Body of pancreas (tissue), 4 donors: ENCODE data around the gene SPRR2A. TPM values are rescaled to one million over a fixed set of nuclear protein-coding genes. Genes with fewer than 3 reads are reported as not detected.

ENCODE experiments used
- ATAC-seq: fragments of 150-250 bp; one replicate; pipeline ENCODE4 v1.9.1; 2016
- DNase-seq, 4 donors: peaks; one replicate each; pipeline ENCODE4 v3.0.0-alpha.2; 2019
- H3K27ac ChIP-seq, 4 donors: fragments of 200-600 bp; sonication (generic); 1 replicate in 3 of 4; 2 replicates in 1 of 4; pipeline versions ENCODE4 v1.5.1 to v1.6.1; 2016 to 2019; ENCODE audit warnings: mild to moderate bottlenecking in 1 of 4, mixed read lengths in 1 of 4, moderate library complexity in 1 of 4
- H3K27me3 ChIP-seq, 2 donors: fragments of 200-600 bp; sonication (generic); one replicate each; pipeline ENCODE4 v1.6.0; 2016; ENCODE audit warnings: mild to moderate bottlenecking in 1 of 2
- H3K36me3 ChIP-seq, 2 donors: fragments of 200-600 bp; sonication (generic); replicated peaks in 1 of 2; 2 replicates each; pipeline ENCODE4 v1.5.1; 2016; ENCODE audit warnings: low read depth in 2 of 2; ENCODE audit not compliant: insufficient read depth in 1 of 2
- H3K4me1 ChIP-seq: fragments of 200-600 bp; sonication (generic); one replicate; pipeline ENCODE4 v1.6.0; 2016
- H3K4me3 ChIP-seq, 2 donors: fragments of 200-600 bp; sonication (generic); 1 replicate in 1 of 2; 2 replicates in 1 of 2; pipeline ENCODE4 v1.5.1; 2016 to 2019
- H3K9me3 ChIP-seq, 3 donors: fragments of 200-600 bp; sonication (generic); 1 replicate in 2 of 3; 2 replicates in 1 of 3; pipeline ENCODE4 v1.5.1; 2016
- POLR2A ChIP-seq, 3 donors: fragments of 450-650 bp; IDR thresholded peaks; one replicate each; pipeline ENCODE4 v1.6.1; 2016; ENCODE audit warnings: antibody characterized with exemption in 3 of 3, mild to moderate bottlenecking in 2 of 3
- WGBS, 2 donors: methylation state at CpG; one replicate each; pipeline ENCODE4 v1.1.5; 2017; 5-methylcytosine and 5-hydroxymethylcytosine counted together
- intact Hi-C: fragments of 100-400 bp; cut with DNase I; formaldehyde crosslinking; loops from one replicate; pipeline ENCODE4 v1.15.1; 2023
- total RNA-seq, 2 donors: library from RNA; depleted of rRNA; stranded (reverse); fragments of >200 nt; gene quantifications; one replicate each; pipeline ENCODE4 v1.1.0, GENCODE V29; 2016
- TF ChIP-seq, protein P1 (sequence below), 7 experiments: fragments of 450-650 bp in 4 of 7; fragments of 200-600 bp in 3 of 7; sonication (generic) in 3 of 7; IDR thresholded peaks; one replicate each; pipeline ENCODE4 v1.5.1; 2016 to 2019; ENCODE audit warnings: antibody characterized with exemption in 7 of 7

SPRR2A gene
- total RNA-seq, 2 donors from 2014 or later = not detected

DNA sequence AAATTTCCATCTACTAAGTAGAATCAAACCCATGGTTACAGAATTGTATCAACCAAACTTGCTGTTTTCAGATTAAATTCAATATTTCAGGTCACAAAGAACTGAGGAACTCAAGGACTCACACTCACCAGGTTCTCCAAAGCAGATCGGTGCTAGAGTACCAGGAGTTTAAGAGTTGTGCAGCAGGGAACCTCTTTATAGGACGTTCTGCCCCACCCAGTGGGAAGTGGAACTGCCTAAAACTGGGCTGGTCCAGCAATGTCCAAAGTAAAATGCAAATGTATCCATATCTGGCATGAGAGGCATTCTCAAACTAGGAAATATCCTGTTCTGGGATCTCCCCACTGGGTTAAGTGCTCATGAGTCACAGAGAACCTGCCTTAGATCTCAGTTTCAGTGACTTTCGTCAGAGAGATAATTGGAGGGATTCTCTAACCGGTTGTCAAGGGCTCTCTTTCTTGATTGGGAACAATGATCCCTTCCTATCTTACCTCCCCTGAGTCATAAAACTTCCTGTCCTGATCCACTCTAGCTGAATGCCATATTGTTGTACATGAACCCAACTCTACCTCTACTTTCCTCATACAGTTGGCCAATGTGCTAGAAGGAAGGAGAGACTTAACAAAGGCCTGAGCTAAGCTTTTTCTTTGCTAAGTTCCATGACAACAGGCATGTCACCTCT lies 16.2 kb downstream of the SPRR2A start, which contains the start of gene SPRR2D:
SPRR2D (minus strand) TSS at position 171 of the 682 bp plus-strand sequence. CDS start 774 bp downstream, outside the sequence.
- H3K9me3 ChIP-seq = no peaks in the 10 kb centered on the region
- intact Hi-C loops = no loop called here

DNA sequence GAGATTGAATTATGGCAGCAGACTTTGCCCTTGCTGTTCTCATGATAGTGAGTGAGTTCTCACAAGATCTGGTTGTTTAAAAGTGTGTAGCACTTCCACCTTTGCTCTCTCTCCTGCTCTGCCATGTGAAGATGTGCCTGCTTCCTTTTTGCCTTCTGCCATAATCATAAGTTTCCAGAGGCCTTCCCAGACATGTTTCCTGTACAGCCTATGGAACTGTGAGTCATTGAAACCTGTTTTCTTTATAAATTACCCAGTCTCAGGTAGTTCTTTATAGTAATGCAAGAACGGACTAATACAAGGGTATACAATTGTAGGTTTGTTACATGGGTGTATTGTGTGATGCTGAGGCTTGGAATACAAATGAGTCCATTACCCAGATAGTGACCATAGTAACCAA lies 22.1 kb downstream of the SPRR2A start:
- intact Hi-C loops = no loop called here
- no peak overlapping the region for H3K27ac ChIP-seq
- H3K4me1 ChIP-seq = no peaks in the 10 kb centered on the region
- no peak overlapping the region for H3K4me3 ChIP-seq
- 40 to 48% methylated on average over 1 of the region's 1 CpG for WGBS, 2 donors
- TF ChIP-seq POLR2A (IDR thresholded peaks at IDR 0.05) = no peak
- TF ChIP-seq, protein P1, sequence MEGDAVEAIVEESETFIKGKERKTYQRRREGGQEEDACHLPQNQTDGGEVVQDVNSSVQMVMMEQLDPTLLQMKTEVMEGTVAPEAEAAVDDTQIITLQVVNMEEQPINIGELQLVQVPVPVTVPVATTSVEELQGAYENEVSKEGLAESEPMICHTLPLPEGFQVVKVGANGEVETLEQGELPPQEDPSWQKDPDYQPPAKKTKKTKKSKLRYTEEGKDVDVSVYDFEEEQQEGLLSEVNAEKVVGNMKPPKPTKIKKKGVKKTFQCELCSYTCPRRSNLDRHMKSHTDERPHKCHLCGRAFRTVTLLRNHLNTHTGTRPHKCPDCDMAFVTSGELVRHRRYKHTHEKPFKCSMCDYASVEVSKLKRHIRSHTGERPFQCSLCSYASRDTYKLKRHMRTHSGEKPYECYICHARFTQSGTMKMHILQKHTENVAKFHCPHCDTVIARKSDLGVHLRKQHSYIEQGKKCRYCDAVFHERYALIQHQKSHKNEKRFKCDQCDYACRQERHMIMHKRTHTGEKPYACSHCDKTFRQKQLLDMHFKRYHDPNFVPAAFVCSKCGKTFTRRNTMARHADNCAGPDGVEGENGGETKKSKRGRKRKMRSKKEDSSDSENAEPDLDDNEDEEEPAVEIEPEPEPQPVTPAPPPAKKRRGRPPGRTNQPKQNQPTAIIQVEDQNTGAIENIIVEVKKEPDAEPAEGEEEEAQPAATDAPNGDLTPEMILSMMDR (IDR thresholded peaks at IDR 0.05) = no peak
- H3K27me3 ChIP-seq = no peaks in the 10 kb centered on the region
- DNase-seq = no peak
- no peak for ATAC-seq
- no peaks in the 10 kb centered on the region for H3K36me3 ChIP-seq
- H3K9me3 ChIP-seq = no peaks in the 10 kb centered on the region

More for the DNA sequence above, 16.2 kb downstream of the SPRR2A start, which contains the start of gene SPRR2D:
- ATAC-seq (no peak), DNase-seq (no peak)
- H3K27ac ChIP-seq = no peak within 1 kb of the TSS
- H3K27me3 ChIP-seq = no peaks in the 10 kb centered on the region
- TF ChIP-seq, protein P1 (IDR thresholded peaks at IDR 0.05) = no peak
- no peak for TF ChIP-seq POLR2A (IDR thresholded peaks at IDR 0.05)
- WGBS, 2 donors = 54 to 58% methylated on average over 4 of the region's 4 CpGs
- H3K4me1 ChIP-seq = no peaks in the 10 kb centered on the region
- H3K36me3 ChIP-seq = no peaks in the 10 kb centered on the region
- H3K4me3 ChIP-seq = no peak within 1 kb of the TSS

DNA sequence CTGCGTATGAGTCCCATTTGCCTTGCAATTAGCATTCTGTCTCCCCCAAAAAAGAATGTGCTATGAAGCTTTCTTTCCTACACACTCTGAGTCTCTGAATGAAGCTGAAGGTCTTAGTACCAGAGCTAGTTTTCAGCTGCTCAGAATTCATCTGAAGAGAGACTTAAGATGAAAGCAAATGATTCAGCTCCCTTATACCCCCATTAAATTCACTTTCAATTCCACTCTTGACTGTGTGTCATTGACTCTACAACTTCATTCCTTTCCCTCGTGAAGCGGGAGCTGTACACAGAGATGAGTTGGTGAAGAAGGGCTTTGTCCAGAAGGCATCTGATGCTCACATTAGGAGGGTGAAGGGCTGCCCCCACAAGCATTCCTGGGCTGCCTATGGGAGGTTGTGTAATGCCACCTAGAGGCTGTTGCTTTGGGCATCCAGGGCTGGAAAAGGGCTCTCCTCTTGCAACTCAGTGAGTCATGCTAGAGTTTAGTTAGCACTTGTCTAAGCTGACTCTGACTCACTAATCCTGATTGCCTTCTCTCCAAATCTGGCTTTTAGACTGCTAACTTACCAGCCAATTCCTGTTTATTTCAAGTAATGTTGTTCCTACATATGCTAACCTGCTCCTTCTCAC lies 24.5 kb downstream of the SPRR2A start:
- intact Hi-C loops = no loop called here
- ATAC-seq (no peak), DNase-seq (peak in 2 of 4 donors; percentile 4 to 8)
- Histone ChIP-seq H3K27ac (no peak overlapping the region), H3K27me3 (no peaks in the 10 kb centered on the region), H3K4me1 (no peaks in the 10 kb centered on the region), H3K4me3 (no peak overlapping the region), H3K36me3 (no peaks in the 10 kb centered on the region), H3K9me3 (no peaks in the 10 kb centered on the region)
- TF ChIP-seq, protein P1 (IDR thresholded peaks at IDR 0.05) = no peak
- TF ChIP-seq POLR2A (IDR thresholded peaks at IDR 0.05) = no peak
- 43 to 45% methylated on average over 3 of the region's 3 CpGs for WGBS, 2 donors

DNA sequence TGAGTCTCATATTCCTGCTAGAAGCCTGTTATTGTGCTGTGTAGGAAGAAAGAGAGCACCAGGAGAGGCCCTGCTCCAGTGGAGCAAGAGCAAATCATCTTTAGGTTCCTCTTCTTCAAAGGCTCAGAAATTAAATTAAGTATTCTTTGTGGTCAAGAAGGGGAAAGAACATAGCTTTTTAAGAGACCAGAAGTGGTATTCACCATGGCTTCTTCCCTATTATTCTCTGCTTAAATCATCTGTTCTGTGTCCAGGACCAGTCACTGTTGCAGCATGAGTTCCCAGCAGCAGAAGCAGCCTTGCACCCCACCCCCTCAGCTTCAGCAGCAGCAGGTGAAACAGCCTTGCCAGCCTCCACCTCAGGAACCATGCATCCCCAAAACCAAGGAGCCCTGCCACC lies 25.2 kb downstream of the SPRR2A start:
- TF ChIP-seq, protein P1 (IDR thresholded peaks at IDR 0.05) = no peak
- TF ChIP-seq POLR2A (IDR thresholded peaks at IDR 0.05) = no peak
- intact Hi-C loops = no loop called here
- Histone ChIP-seq H3K4me1 (no peaks in the 10 kb centered on the region), H3K27me3 (no peaks in the 10 kb centered on the region), H3K36me3 (no peaks in the 10 kb centered on the region), H3K27ac (no peak overlapping the region), H3K4me3 (no peak overlapping the region), H3K9me3 (no peaks in the 10 kb centered on the region)
- no peak for ATAC-seq
- no peak for DNase-seq
